COLO668 (cell line): ENCODE results near the gene KLK2.
"Not testable (repeated sequence)": the region's sequence is repeated elsewhere in the genome, so short reads cannot be mapped to it uniquely, and the experiment has no call there.

Experiments used
- DNase-seq: peaks from one replicate; lab custom pipeline; 2025; ENCODE audit not compliant: unreplicated experiment; lab: John Stamatoyannopoulos, UW

Gene KLK2

GRCh38 chr19:50891253-50891625 lies 18.0 kb downstream of the KLK2 start:
- DNase-seq: no peak

GRCh38 chr19:50893047-50893736 lies 20.0 kb downstream of the KLK2 start:
- DNase-seq: peak; percentile 53

GRCh38 chr19:50894478-50895356 lies 21.5 kb downstream of the KLK2 start:
- peak; percentile 8 for DNase-seq

- not testable (repeated sequence) for DNase-seq
Observed at GRCh38 chr19:50896089-50896590, 22.9 kb downstream of the KLK2 start.

- DNase-seq: peak; percentile 91
Observed at GRCh38 chr19:50896591-50897190, 23.5 kb downstream of the KLK2 start.

- DNase-seq: no peak
Observed at GRCh38 chr19:50897191-50897607, 24.0 kb downstream of the KLK2 start.

GRCh38 chr19:50897612-50898011 lies 24.4 kb downstream of the KLK2 start:
- DNase-seq: no peak

GRCh38 chr19:50898018-50898417 lies 24.8 kb downstream of the KLK2 start:
- no peak for DNase-seq

- no peak for DNase-seq
Observed at GRCh38 chr19:50899569-50899968, 26.3 kb downstream of the KLK2 start.

GRCh38 chr19:50902640-50903039 lies 29.4 kb downstream of the KLK2 start:
- no peak for DNase-seq

- peak; percentile 48 for DNase-seq
Observed at GRCh38 chr19:50906217-50906616, 33.0 kb downstream of the KLK2 start.

GRCh38 chr19:50908336-50908735 lies 35.1 kb downstream of the KLK2 start:
- DNase-seq: no peak

GRCh38 chr19:50909240-50910070 lies 36.2 kb downstream of the KLK2 start:
- DNase-seq: peak; percentile 45

- no peak for DNase-seq
Observed at GRCh38 chr19:50910722-50911121, 37.5 kb downstream of the KLK2 start.

- no peak for DNase-seq
Observed at GRCh38 chr19:50911206-50912101, 38.2 kb downstream of the KLK2 start, which contains the start of gene KLK4. Gene KLK4 (minus strand): TSS chr19:50911395. CDS start chr19:50910738, 657 bp downstream.

- no peak for DNase-seq
Observed at GRCh38 chr19:50912102-50912599, 38.9 kb downstream of the KLK2 start.

- peak; percentile 34 for DNase-seq
Observed at GRCh38 chr19:50912727-50913716, 39.8 kb downstream of the KLK2 start.

GRCh38 chr19:50916069-50916468 lies 42.8 kb downstream of the KLK2 start:
- DNase-seq: no peak
